ENCODE results near the gene ST7. TPM values are rescaled to one million over a fixed set of nuclear protein-coding genes. Genes with fewer than 3 reads are reported as not detected.

Gene ST7
- total and polyA plus RNA-seq, 4 donors, result 22.4 to 57.2 (median 41.6) TPM

- WGBS, 2 donors, result 89 to 92% methylated on average over 1 of the region's 1 CpG
- H3K9ac ChIP-seq (ENCODE audit: insufficient read depth in 1 of 2, low read length in 2 of 2), result no peak overlapping the region
- ATAC-seq (ENCODE audit: insufficient read depth, low FRiP score) (no peak), DNase-seq (peak in 2 of 3 donors; percentile 45 to 64)
- H3K27me3 ChIP-seq (ENCODE audit: control insufficient read depth in 3 of 3, insufficient read depth in 3 of 3, low read length in 2 of 3), result no peaks in the 10 kb centered on the region
- no peak overlapping the region for H3K4me3 ChIP-seq
- TF ChIP-seq, protein P1, sequence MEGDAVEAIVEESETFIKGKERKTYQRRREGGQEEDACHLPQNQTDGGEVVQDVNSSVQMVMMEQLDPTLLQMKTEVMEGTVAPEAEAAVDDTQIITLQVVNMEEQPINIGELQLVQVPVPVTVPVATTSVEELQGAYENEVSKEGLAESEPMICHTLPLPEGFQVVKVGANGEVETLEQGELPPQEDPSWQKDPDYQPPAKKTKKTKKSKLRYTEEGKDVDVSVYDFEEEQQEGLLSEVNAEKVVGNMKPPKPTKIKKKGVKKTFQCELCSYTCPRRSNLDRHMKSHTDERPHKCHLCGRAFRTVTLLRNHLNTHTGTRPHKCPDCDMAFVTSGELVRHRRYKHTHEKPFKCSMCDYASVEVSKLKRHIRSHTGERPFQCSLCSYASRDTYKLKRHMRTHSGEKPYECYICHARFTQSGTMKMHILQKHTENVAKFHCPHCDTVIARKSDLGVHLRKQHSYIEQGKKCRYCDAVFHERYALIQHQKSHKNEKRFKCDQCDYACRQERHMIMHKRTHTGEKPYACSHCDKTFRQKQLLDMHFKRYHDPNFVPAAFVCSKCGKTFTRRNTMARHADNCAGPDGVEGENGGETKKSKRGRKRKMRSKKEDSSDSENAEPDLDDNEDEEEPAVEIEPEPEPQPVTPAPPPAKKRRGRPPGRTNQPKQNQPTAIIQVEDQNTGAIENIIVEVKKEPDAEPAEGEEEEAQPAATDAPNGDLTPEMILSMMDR (IDR thresholded peaks at IDR 0.05; ENCODE audit: control extremely low read depth, extremely low read depth), result no peak
- H3K9me3 ChIP-seq (ENCODE audit: control insufficient read depth in 4 of 4, insufficient read depth in 3 of 4, low read length in 3 of 4), result no peaks in the 10 kb centered on the region
- peaks cover 0 to 3% (median 0%) of the 10 kb centered on the region in 5 donors for H3K4me1 ChIP-seq (ENCODE audit: control insufficient read depth in 5 of 5, insufficient read depth in 5 of 5, low read length in 5 of 5)
- H3K36me3 ChIP-seq (ENCODE audit: control insufficient read depth in 4 of 4, insufficient read depth in 4 of 4, low read length in 4 of 4), result no peaks in the 10 kb centered on the region
- no peak overlapping the region for H3K27ac ChIP-seq (ENCODE audit: low read depth in 1 of 2, low read length in 1 of 2)
Observed at GRCh38 chr7:116999311-116999710, 46.0 kb downstream of the ST7 start.

DNA sequence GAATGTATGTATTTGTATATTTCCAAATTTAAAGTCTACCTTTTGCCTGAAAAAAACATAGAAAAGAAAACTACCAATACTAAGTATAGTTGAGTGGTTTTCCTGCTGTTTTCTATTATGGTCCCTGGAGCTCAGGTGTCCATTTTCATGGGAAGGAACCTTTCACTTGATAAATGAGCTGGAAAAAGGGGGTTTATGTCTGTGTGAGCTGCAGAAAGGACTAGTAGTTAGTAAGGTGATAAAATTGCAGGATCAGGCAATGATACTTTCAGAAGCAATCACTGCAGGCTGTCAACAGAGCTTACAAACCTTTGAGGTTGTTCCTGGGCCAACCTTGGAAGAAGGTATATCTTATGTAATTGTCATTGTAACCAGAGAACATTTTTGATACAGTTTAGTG, 48.0 kb downstream of the ST7 start:
- Histone ChIP-seq H3K27me3 (ENCODE audit: control insufficient read depth in 3 of 3, insufficient read depth in 3 of 3, low read length in 2 of 3) (no peaks in the 10 kb centered on the region), H3K9ac (ENCODE audit: insufficient read depth in 1 of 2, low read length in 2 of 2) (no peak overlapping the region), H3K4me1 (ENCODE audit: control insufficient read depth in 5 of 5, insufficient read depth in 5 of 5, low read length in 5 of 5) (peaks cover 0 to 8% (median 0%) of the 10 kb centered on the region in 5 donors), H3K36me3 (ENCODE audit: control insufficient read depth in 4 of 4, insufficient read depth in 4 of 4, low read length in 4 of 4) (no peaks in the 10 kb centered on the region), H3K27ac (ENCODE audit: low read depth in 1 of 2, low read length in 1 of 2) (no peak overlapping the region), H3K4me3 (no peak overlapping the region), H3K9me3 (ENCODE audit: control insufficient read depth in 4 of 4, insufficient read depth in 3 of 4, low read length in 3 of 4) (no peaks in the 10 kb centered on the region)
- DNase-seq (no peak), ATAC-seq (ENCODE audit: insufficient read depth, low FRiP score) (no peak)
- TF ChIP-seq, protein P1 (IDR thresholded peaks at IDR 0.05; ENCODE audit: control extremely low read depth, extremely low read depth), result no peak

DNA sequence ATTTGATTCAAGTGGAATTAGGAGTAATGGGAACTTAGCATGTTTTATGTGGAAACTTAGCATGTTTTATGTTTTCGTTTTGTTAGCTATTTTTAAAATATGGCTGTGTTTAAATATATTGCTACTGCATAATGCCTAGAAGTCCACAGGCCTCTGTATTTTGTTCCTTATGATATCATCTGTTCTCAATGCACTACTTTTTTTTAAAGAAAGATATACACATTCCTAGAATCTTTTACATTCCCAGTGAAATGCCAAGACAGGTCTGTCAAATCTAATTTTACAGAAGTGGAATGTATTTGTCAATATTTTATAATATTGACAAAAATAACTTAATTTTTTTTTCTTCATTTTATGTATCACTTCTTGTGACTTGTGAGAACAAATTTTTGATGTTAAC, 51.6 kb downstream of the ST7 start:
- H3K9me3 ChIP-seq (ENCODE audit: control insufficient read depth in 4 of 4, insufficient read depth in 3 of 4, low read length in 3 of 4), result no peaks in the 10 kb centered on the region
- no peak overlapping the region for H3K27ac ChIP-seq (ENCODE audit: low read depth in 1 of 2, low read length in 1 of 2)
- WGBS, 2 donors, result 81 to 92% methylated on average over 1 of the region's 1 CpG
- H3K36me3 ChIP-seq (ENCODE audit: control insufficient read depth in 4 of 4, insufficient read depth in 4 of 4, low read length in 4 of 4), result no peaks in the 10 kb centered on the region
- H3K27me3 ChIP-seq (ENCODE audit: control insufficient read depth in 3 of 3, insufficient read depth in 3 of 3, low read length in 2 of 3), result no peaks in the 10 kb centered on the region
- no peak for DNase-seq
- TF ChIP-seq, protein P1 (IDR thresholded peaks at IDR 0.05; ENCODE audit: control extremely low read depth, extremely low read depth), result no peak
- no peak overlapping the region for H3K9ac ChIP-seq (ENCODE audit: insufficient read depth in 1 of 2, low read length in 2 of 2)
- H3K4me1 ChIP-seq (ENCODE audit: control insufficient read depth in 5 of 5, insufficient read depth in 5 of 5, low read length in 5 of 5), result peaks cover 0 to 21% (median 9%) of the 10 kb centered on the region in 5 donors
- no peak overlapping the region for H3K4me3 ChIP-seq
- no peak for ATAC-seq (ENCODE audit: insufficient read depth, low FRiP score)

DNA sequence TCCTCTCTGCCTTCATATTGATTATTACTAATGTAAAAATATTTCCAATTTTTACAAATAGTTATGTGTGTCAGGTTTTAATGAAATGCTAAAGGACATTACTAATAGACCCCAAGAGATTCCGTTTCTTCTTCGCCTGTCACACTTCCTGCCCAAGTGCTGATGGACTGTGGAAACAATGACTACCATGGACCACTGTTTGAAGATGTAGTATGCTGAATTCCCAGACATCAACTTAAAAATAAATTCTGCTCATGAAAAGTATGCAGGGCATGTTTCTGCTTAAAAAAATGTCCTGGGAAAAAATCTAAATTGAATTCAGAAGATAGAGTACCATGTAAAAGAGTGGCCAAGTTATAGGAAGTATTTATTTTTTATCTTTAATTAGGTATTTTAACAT, 52.1 kb downstream of the ST7 start:
- Histone ChIP-seq H3K36me3 (ENCODE audit: control insufficient read depth in 4 of 4, insufficient read depth in 4 of 4, low read length in 4 of 4) (no peaks in the 10 kb centered on the region), H3K27me3 (ENCODE audit: control insufficient read depth in 3 of 3, insufficient read depth in 3 of 3, low read length in 2 of 3) (no peaks in the 10 kb centered on the region), H3K9me3 (ENCODE audit: control insufficient read depth in 4 of 4, insufficient read depth in 3 of 4, low read length in 3 of 4) (no peaks in the 10 kb centered on the region), H3K27ac (ENCODE audit: low read depth in 1 of 2, low read length in 1 of 2) (no peak overlapping the region), H3K4me1 (ENCODE audit: control insufficient read depth in 5 of 5, insufficient read depth in 5 of 5, low read length in 5 of 5) (peaks cover 0 to 26% (median 9%) of the 10 kb centered on the region in 5 donors), H3K4me3 (no peak overlapping the region), H3K9ac (ENCODE audit: insufficient read depth in 1 of 2, low read length in 2 of 2) (no peak overlapping the region)
- ATAC-seq (ENCODE audit: insufficient read depth, low FRiP score), result no peak
- 83 to 90% methylated on average over 2 of the region's 2 CpGs for WGBS, 2 donors
- DNase-seq, result no peak
- TF ChIP-seq, protein P1 (IDR thresholded peaks at IDR 0.05; ENCODE audit: control extremely low read depth, extremely low read depth), result no peak
